B cell (primary cell): Measurements from ENCODE around the gene KLHL3. TPM values are rescaled to one million over a fixed set of nuclear protein-coding genes. Genes with fewer than 3 reads are reported as not detected.

Source experiments
- ATAC-seq: fragments of 200-7000 bp; cut with Tn5 transposase; one replicate; pipeline ENCODE4 v1.10.0; 2021; ENCODE audit warnings: low read depth, mild to moderate bottlenecking, moderate number of reproducible peaks, moderate library complexity
- CTCF ChIA-PET: fragments of 350-600 bp; sonication (Branson Sonifier 250); formaldehyde crosslinking; loops from one replicate; lab custom pipeline; 2021; ENCODE audit warnings: antibody characterized with exemption, inconsistent platforms; lab: Charles Lee
- POLR2A ChIA-PET: fragments of 350-600 bp; sonication (Branson Sonifier 250); formaldehyde crosslinking; loops from one replicate; lab custom pipeline; 2021; ENCODE audit warnings: antibody characterized with exemption; lab: Charles Lee
- DNase-seq: peaks from one replicate; pipeline ENCODE4 v3.0.0; 2013
- H2AFZ ChIP-seq: 2 replicates; pipeline ENCODE4 v1.6.1; 2012; ENCODE audit warnings: mild to moderate bottlenecking, low read depth, low read length; ENCODE audit not compliant: insufficient read depth, poor library complexity, severe bottlenecking
- H3K27ac ChIP-seq, 2 donors: 1 replicate in 1 of 2; 2 replicates in 1 of 2; pipeline ENCODE4 v1.5.1; 2012 to 2013; ENCODE audit warnings: low read length in 2 of 2, mild to moderate bottlenecking in 2 of 2, moderate library complexity in 1 of 2
- H3K27me3 ChIP-seq, 4 experiments: fragments of 200-600 bp in 1 of 4; sonication (generic) in 1 of 4; replicated peaks in 1 of 4; 1 replicate in 2 of 4; 2 replicates in 2 of 4; pipeline versions ENCODE4 v1.6.1 to v1.7.0; 2013 to 2016; ENCODE audit warnings: low read length in 3 of 4, mild to moderate bottlenecking in 2 of 4, mixed read lengths in 1 of 4, moderate library complexity in 1 of 4; ENCODE audit not compliant: insufficient read depth in 4 of 4, control insufficient read depth in 3 of 4; ENCODE audit errors: control extremely low read depth in 1 of 4
- H3K36me3 ChIP-seq, 2 experiments: replicated peaks in 1 of 2; 1 replicate in 1 of 2; 2 replicates in 1 of 2; pipeline versions ENCODE4 v1.6.1 to v1.7.1; 2013; ENCODE audit warnings: low read length in 1 of 2; ENCODE audit not compliant: insufficient read depth in 2 of 2, control insufficient read depth in 1 of 2; ENCODE audit errors: control extremely low read depth in 1 of 2, extremely low read depth in 1 of 2
- H3K4me1 ChIP-seq, 2 donors: fragments of 200-600 bp in 1 of 2; sonication (generic) in 1 of 2; 1 replicate in 1 of 2; 2 replicates in 1 of 2; pipeline versions ENCODE4 v1.5.1 to v1.6.1; 2013 to 2017; ENCODE audit warnings: low read length in 2 of 2; ENCODE audit not compliant: control insufficient read depth in 2 of 2, insufficient read depth in 2 of 2
- H3K4me2 ChIP-seq: replicated peaks from 2 replicates; pipeline ENCODE3; 2012; ENCODE audit warnings: mild to moderate bottlenecking, low read depth, low read length; ENCODE audit not compliant: poor library complexity, severe bottlenecking
- H3K4me3 ChIP-seq, 5 experiments: fragments of 200-600 bp in 1 of 5; sonication (generic) in 1 of 5; 1 replicate in 3 of 5; 2 replicates in 2 of 5; pipeline versions ENCODE4 v1.5.1 to v1.7.0; 2011 to 2016; ENCODE audit warnings: low read length in 4 of 5, mild to moderate bottlenecking in 4 of 5, low read depth in 2 of 5, control low read depth in 1 of 5, moderate library complexity in 1 of 5; ENCODE audit not compliant: insufficient read depth in 1 of 5; ENCODE audit errors: control extremely low read depth in 1 of 5, extremely low read depth in 1 of 5
- H3K79me2 ChIP-seq: fragments of 200-600 bp; sonication (generic); one replicate; pipeline ENCODE4 v1.6.0; 2016; ENCODE audit warnings: low read length; ENCODE audit not compliant: control insufficient read depth, insufficient read depth
- H3K9ac ChIP-seq: fragments of 200-600 bp; sonication (generic); 2 replicates; pipeline ENCODE4 v1.6.1; 2017; ENCODE audit warnings: mild to moderate bottlenecking, low read length, moderate library complexity
- H3K9me3 ChIP-seq, 3 donors: one replicate each; pipeline versions ENCODE4 v1.6.1 to v1.7.1; 2013; ENCODE audit warnings: low read length in 2 of 3; ENCODE audit not compliant: control insufficient read depth in 2 of 3, insufficient read depth in 1 of 3; ENCODE audit errors: control extremely low read depth in 1 of 3
- H4K20me1 ChIP-seq: 2 replicates; pipeline ENCODE4 v1.6.0; 2012; ENCODE audit warnings: mild to moderate bottlenecking, low read length; ENCODE audit not compliant: insufficient read depth, control insufficient read depth, poor library complexity, severe bottlenecking
- H3K27ac Mint-ChIP-seq: one replicate; pipeline ENCODE4 v1.8.0; 2021; ENCODE audit warnings: mixed read lengths
- H3K27me3 Mint-ChIP-seq: one replicate; pipeline ENCODE4 v1.8.0; 2021; ENCODE audit warnings: mixed read lengths
- H3K4me1 Mint-ChIP-seq: one replicate; pipeline ENCODE4 v1.8.0; 2021; ENCODE audit warnings: mixed read lengths
- H3K4me3 Mint-ChIP-seq: one replicate; pipeline ENCODE4 v1.8.0; 2021; ENCODE audit warnings: mixed read lengths
- H3K9me3 Mint-ChIP-seq: one replicate; pipeline ENCODE4 v1.8.0; 2022; ENCODE audit warnings: mixed read lengths; ENCODE audit not compliant: insufficient read depth
- EZH2 ChIP-seq: IDR thresholded peaks from 2 replicates; pipeline ENCODE4 v1.6.1; 2012; ENCODE audit warnings: borderline replicate concordance, low read depth, mild to moderate bottlenecking, moderate library complexity, low read length; ENCODE audit not compliant: insufficient read depth, poor library complexity, severe bottlenecking
- WGBS: methylation state at CpG from one replicate; pipeline ENCODE4 v1.1.5; 2013; ENCODE audit warnings: missing lambda C conversion rate; ENCODE audit not compliant: insufficient coverage; 5-methylcytosine and 5-hydroxymethylcytosine counted together
- intact Hi-C: fragments of 100-400 bp; cut with micrococcal nuclease; formaldehyde crosslinking; loops from one replicate; pipeline ENCODE4 v1.10.0; 2022
- polyA plus RNA-seq: library from polyadenylated mRNA; depleted of rRNA; stranded (reverse); fragments of >200 nt; gene quantifications from 2 replicates; pipeline ENCODE4 v1.2.3, GENCODE V29; 2012
- total RNA-seq, 2 donors: library from RNA; stranded (reverse); fragments of 120-200 nt in 1 of 2; gene quantifications; 1 replicate in 1 of 2; 2 replicates in 1 of 2; pipeline versions ENCODE4 v1.2.3 to v1.2.4, GENCODE V29; 2013 to 2022
- TF ChIP-seq, protein P1 (sequence below): fragments of 200-600 bp; IDR thresholded peaks from one replicate; pipeline ENCODE4 v1.8.0; 2022; ENCODE audit warnings: antibody characterized with exemption, mild to moderate bottlenecking

KLHL3 gene
- total and polyA plus RNA-seq, 2 donors (not counting 1 experiment from before 2014, with no cell fraction given), result 3.3 to 4.5 TPM

DNA sequence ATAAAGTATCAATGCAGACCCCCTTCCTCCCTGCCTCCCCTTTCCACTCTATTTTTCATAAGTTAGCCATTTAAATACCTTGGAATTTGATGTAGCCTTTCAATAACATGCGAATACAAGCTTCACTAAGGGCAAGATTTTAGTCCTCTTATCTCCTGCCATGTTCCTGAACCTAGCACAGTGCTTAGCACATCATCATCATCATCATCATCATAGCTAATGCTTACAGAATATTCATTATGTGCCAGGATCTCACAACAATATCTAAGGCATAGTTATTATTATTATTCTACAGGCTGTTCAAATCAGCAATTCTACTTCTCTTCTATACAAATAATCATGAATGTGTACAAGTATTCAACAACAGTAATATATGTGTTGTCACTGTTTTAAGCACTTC lies 20.4 kb downstream of the KLHL3 start:
- intact Hi-C loops, result no loop called here
- Histone ChIP-seq H3K27ac (no peak overlapping the region), H3K27me3 (no peaks in the 10 kb centered on the region), H2AFZ (no peak overlapping the region), H3K79me2 (no peaks in the 10 kb centered on the region), H3K4me2 (no peak overlapping the region), H3K9ac (no peak overlapping the region), H3K4me1 (no peaks in the 10 kb centered on the region), H3K9me3 (peaks cover 0 to 4% (median 2%) of the 10 kb centered on the region in 3 donors), H3K36me3 (no peaks in the 10 kb centered on the region), H3K4me3 (no peak overlapping the region), H4K20me1 (no peaks in the 10 kb centered on the region)
- POLR2A ChIA-PET, result no interaction called here
- no peaks in the 10 kb centered on the region for H3K9me3 Mint-ChIP-seq
- ATAC-seq (no peak), DNase-seq (no peak)
- no peaks in the 10 kb centered on the region for H3K4me1 Mint-ChIP-seq
- TF ChIP-seq, protein P1, sequence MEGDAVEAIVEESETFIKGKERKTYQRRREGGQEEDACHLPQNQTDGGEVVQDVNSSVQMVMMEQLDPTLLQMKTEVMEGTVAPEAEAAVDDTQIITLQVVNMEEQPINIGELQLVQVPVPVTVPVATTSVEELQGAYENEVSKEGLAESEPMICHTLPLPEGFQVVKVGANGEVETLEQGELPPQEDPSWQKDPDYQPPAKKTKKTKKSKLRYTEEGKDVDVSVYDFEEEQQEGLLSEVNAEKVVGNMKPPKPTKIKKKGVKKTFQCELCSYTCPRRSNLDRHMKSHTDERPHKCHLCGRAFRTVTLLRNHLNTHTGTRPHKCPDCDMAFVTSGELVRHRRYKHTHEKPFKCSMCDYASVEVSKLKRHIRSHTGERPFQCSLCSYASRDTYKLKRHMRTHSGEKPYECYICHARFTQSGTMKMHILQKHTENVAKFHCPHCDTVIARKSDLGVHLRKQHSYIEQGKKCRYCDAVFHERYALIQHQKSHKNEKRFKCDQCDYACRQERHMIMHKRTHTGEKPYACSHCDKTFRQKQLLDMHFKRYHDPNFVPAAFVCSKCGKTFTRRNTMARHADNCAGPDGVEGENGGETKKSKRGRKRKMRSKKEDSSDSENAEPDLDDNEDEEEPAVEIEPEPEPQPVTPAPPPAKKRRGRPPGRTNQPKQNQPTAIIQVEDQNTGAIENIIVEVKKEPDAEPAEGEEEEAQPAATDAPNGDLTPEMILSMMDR, result no peak
- no peak for TF ChIP-seq EZH2
- H3K27me3 Mint-ChIP-seq, result no peaks in the 10 kb centered on the region
- CTCF ChIA-PET, result no interaction called here
- WGBS, result 92% methylated on average over 1 of the region's 1 CpG
- no peak overlapping the region for H3K4me3 Mint-ChIP-seq
- no peak overlapping the region for H3K27ac Mint-ChIP-seq

DNA sequence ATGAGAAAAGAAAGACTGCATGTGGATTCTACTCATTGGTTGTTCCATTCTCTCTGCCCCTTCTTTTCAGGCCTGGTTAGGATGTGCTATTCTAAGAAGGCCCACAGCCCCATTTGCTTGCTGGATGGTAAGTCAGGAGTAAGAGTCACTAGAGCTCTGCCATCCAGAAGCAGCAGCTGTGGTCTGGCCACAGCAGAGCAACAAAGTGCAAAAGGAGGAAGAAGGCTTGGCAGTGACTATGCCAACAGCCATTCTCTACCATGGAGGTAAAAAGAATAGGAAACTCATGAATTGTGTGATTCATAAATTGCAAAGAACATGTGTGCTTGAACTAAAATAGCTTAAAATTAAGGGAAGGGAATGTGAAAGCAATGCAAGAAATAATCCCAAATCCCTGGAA lies 20.9 kb downstream of the KLHL3 start:
- Histone ChIP-seq H3K4me3 (no peak overlapping the region), H3K27me3 (no peaks in the 10 kb centered on the region), H2AFZ (no peak overlapping the region), H3K4me1 (no peaks in the 10 kb centered on the region), H3K9me3 (peaks cover 0 to 4% (median 2%) of the 10 kb centered on the region in 3 donors), H3K27ac (no peak overlapping the region), H3K9ac (no peak overlapping the region), H3K79me2 (no peaks in the 10 kb centered on the region), H3K36me3 (no peaks in the 10 kb centered on the region), H3K4me2 (no peak overlapping the region), H4K20me1 (no peaks in the 10 kb centered on the region)
- ChIA-PET CTCF (no interaction called here), POLR2A (no interaction called here)
- Mint-ChIP-seq H3K4me1 (no peaks in the 10 kb centered on the region), H3K27ac (no peak overlapping the region), H3K9me3 (no peaks in the 10 kb centered on the region), H3K4me3 (no peak overlapping the region), H3K27me3 (no peaks in the 10 kb centered on the region)
- DNase-seq (no peak), ATAC-seq (no peak)
- no peak for TF ChIP-seq EZH2
- TF ChIP-seq, protein P1, result no peak
- intact Hi-C loops, result no loop called here
